CD14-positive monocyte (primary cell): ENCODE data around the gene ARHGAP30. TPM values are rescaled to one million over a fixed set of nuclear protein-coding genes. Genes with fewer than 3 reads are reported as not detected.

Experiments
- DNase-seq, 3 donors: peaks; one replicate each; pipeline ENCODE4 v3.0.0-alpha.2; 2011 to 2022
- H2AFZ ChIP-seq: 2 replicates; pipeline ENCODE4 v1.6.0; 2012; ENCODE audit warnings: mild to moderate bottlenecking, low read depth, low read length, inconsistent platforms; ENCODE audit not compliant: insufficient read depth, poor library complexity, severe bottlenecking
- H3K27ac ChIP-seq, 2 donors: 1 replicate in 1 of 2; 2 replicates in 1 of 2; pipeline ENCODE4 v1.5.1; 2012 to 2013; ENCODE audit warnings: low read length in 2 of 2, control low read depth in 1 of 2, inconsistent platforms in 1 of 2, low read depth in 1 of 2, mild to moderate bottlenecking in 1 of 2
- H3K27me3 ChIP-seq, 2 donors: one replicate each; pipeline versions ENCODE4 v1.6.0 to v1.6.1; 2011 to 2013; ENCODE audit warnings: low read length in 2 of 2; ENCODE audit not compliant: control insufficient read depth in 2 of 2, insufficient read depth in 2 of 2
- H3K36me3 ChIP-seq, 2 donors: replicated peaks in 1 of 2; 1 replicate in 1 of 2; 2 replicates in 1 of 2; pipeline versions ENCODE4 v1.5.1 to v1.6.1; 2012 to 2013; ENCODE audit warnings: low read length in 2 of 2, control low read depth in 1 of 2, inconsistent platforms in 1 of 2, mild to moderate bottlenecking in 1 of 2; ENCODE audit not compliant: insufficient read depth in 2 of 2, control insufficient read depth in 1 of 2
- H3K4me1 ChIP-seq, 2 donors: 1 replicate in 1 of 2; 2 replicates in 1 of 2; pipeline versions ENCODE4 v1.5.1 to v1.6.1; 2012 to 2013; ENCODE audit warnings: low read length in 2 of 2, control low read depth in 1 of 2, inconsistent platforms in 1 of 2, mild to moderate bottlenecking in 1 of 2, moderate library complexity in 1 of 2; ENCODE audit not compliant: insufficient read depth in 2 of 2, control insufficient read depth in 1 of 2
- H3K4me2 ChIP-seq: replicated peaks from 2 replicates; pipeline ENCODE3; 2012; ENCODE audit warnings: low read length, moderate library complexity, mild to moderate bottlenecking; ENCODE audit not compliant: poor library complexity, severe bottlenecking; ENCODE audit errors: extremely low read depth
- H3K4me3 ChIP-seq, 3 experiments: fragments of 200-600 bp in 1 of 3; sonication (generic) in 1 of 3; replicated peaks in 1 of 3; 1 replicate in 2 of 3; 2 replicates in 1 of 3; pipeline ENCODE4 v1.5.1; 2011 to 2013; ENCODE audit warnings: low read length in 3 of 3, mild to moderate bottlenecking in 3 of 3, control low read depth in 2 of 3, low read depth in 2 of 3, inconsistent platforms in 1 of 3, moderate library complexity in 1 of 3
- H3K79me2 ChIP-seq: 2 replicates; pipeline ENCODE4 v1.6.0; 2012; ENCODE audit warnings: mild to moderate bottlenecking, control low read depth, inconsistent platforms, low read length, moderate library complexity; ENCODE audit not compliant: insufficient read depth
- H3K9ac ChIP-seq: 2 replicates; pipeline ENCODE4 v1.6.0; 2017; ENCODE audit warnings: low read length, mild to moderate bottlenecking; ENCODE audit not compliant: insufficient read depth, poor library complexity, severe bottlenecking
- H3K9me3 ChIP-seq, 2 donors: replicated peaks in 1 of 2; 1 replicate in 1 of 2; 2 replicates in 1 of 2; pipeline versions ENCODE4 v1.5.1 to v1.6.1; 2012 to 2013; ENCODE audit warnings: low read length in 2 of 2, control low read depth in 1 of 2; ENCODE audit not compliant: control insufficient read depth in 1 of 2, insufficient read depth in 1 of 2
- H4K20me1 ChIP-seq: 2 replicates; pipeline ENCODE4 v1.6.0; 2012; ENCODE audit warnings: mild to moderate bottlenecking, low read length, control low read depth, moderate library complexity; ENCODE audit not compliant: insufficient read depth
- H3K27ac Mint-ChIP-seq, 7 donors: one replicate each; pipeline ENCODE4 v1.8.0; 2020; ENCODE audit warnings: mild to moderate bottlenecking in 7 of 7, mixed read lengths in 7 of 7, moderate library complexity in 6 of 7, inconsistent platforms in 2 of 7
- H3K27me3 Mint-ChIP-seq, 3 donors: one replicate each; pipeline ENCODE4 v1.8.0; 2021 to 2022; ENCODE audit warnings: low read depth in 3 of 3, mild to moderate bottlenecking in 3 of 3, mixed read lengths in 3 of 3, moderate library complexity in 3 of 3, inconsistent platforms in 1 of 3
- H3K36me3 Mint-ChIP-seq, 2 donors: one replicate each; pipeline ENCODE4 v1.8.0; 2020; ENCODE audit warnings: mixed read lengths in 2 of 2, inconsistent platforms in 1 of 2, mild to moderate bottlenecking in 1 of 2
- H3K4me1 Mint-ChIP-seq: one replicate; pipeline ENCODE4 v1.8.0; 2020; ENCODE audit warnings: mild to moderate bottlenecking, mixed read lengths
- H3K4me3 Mint-ChIP-seq, 2 donors: one replicate each; pipeline ENCODE4 v1.8.0; 2020; ENCODE audit warnings: mild to moderate bottlenecking in 2 of 2, mixed read lengths in 2 of 2, moderate library complexity in 1 of 2
- H3K9me3 Mint-ChIP-seq, 7 donors: one replicate each; pipeline ENCODE4 v1.8.0; 2020 to 2022; ENCODE audit warnings: mixed read lengths in 7 of 7, mild to moderate bottlenecking in 6 of 7, moderate library complexity in 6 of 7, inconsistent platforms in 2 of 7
- CTCF ChIP-seq: fragments of 200-600 bp; IDR thresholded peaks from one replicate; pipeline ENCODE4 v1.8.0; 2022; ENCODE audit warnings: antibody characterized with exemption, mild to moderate bottlenecking
- WGBS: methylation state at CpG from one replicate; pipeline ENCODE4 v1.1.5; 2013; ENCODE audit warnings: missing lambda C conversion rate; ENCODE audit not compliant: insufficient coverage; 5-methylcytosine and 5-hydroxymethylcytosine counted together
- intact Hi-C, 2 donors: fragments of 100-400 bp; cut with micrococcal nuclease; formaldehyde crosslinking; loops; one replicate each; pipeline versions ENCODE4 v1.15.0 to v1.15.1; 2023
- polyA plus RNA-seq, 3 donors: library from polyadenylated mRNA; depleted of rRNA in 1 of 3; unstranded in 2 of 3; stranded (reverse) in 1 of 3; fragments of 300-500 nt in 2 of 3; fragments of >200 nt in 1 of 3; fragmentation: Illumina TruSeq in 2 of 3; gene quantifications; 1 replicate in 2 of 3; 2 replicates in 1 of 3; pipeline ENCODE4 v1.2.3, GENCODE V29; 2012 to 2021

ARHGAP30 gene
- polyA plus RNA-seq, 3 donors: 101 to 140 (median 129) TPM

GRCh38 chr1:161082996-161083747, 13.5 kb upstream of the ARHGAP30 start:
- Histone ChIP-seq H3K9ac (peak overlapping the region; percentile 56), H3K36me3 (no peaks in the 10 kb centered on the region), H3K79me2 (no peaks in the 10 kb centered on the region), H2AFZ (peak overlapping the region; percentile 26), H3K4me2 (peak overlapping the region; percentile 29), H3K27me3 (no peaks in the 10 kb centered on the region), H3K27ac (peak overlapping the region; percentile 62 to 89), H3K9me3 (no peaks in the 10 kb centered on the region), H4K20me1 (no peaks in the 10 kb centered on the region), H3K4me1 (peaks cover 47 to 60% of the 10 kb centered on the region in 2 donors), H3K4me3 (peak overlapping the region in 1 of 3 experiments; percentile 7)
- H3K4me1 Mint-ChIP-seq: peaks cover 69% of the 10 kb centered on the region
- peak; percentile 98 to 99 (median 99) for DNase-seq
- peaks cover 7 to 15% of the 10 kb centered on the region in 2 donors for H3K36me3 Mint-ChIP-seq
- 36% methylated on average over 6 of the region's 8 CpGs for WGBS
- intact Hi-C loops: loop anchor here in 1 of 2 donors (1.0 to 2.0 kb wide), 2 partner anchors 11 to 14 kb away; no protein-coding TSS in a partner anchor
- no peak for TF ChIP-seq CTCF
- peaks cover 0 to 3% (median 1%) of the 10 kb centered on the region in 3 donors for H3K27me3 Mint-ChIP-seq
- H3K27ac Mint-ChIP-seq: peak overlapping the region; percentile 90 to 98 (median 96)
- H3K4me3 Mint-ChIP-seq: peak overlapping the region; percentile 35 to 41
- no peaks in the 10 kb centered on the region for H3K9me3 Mint-ChIP-seq

- Histone ChIP-seq H4K20me1 (no peaks in the 10 kb centered on the region), H3K9me3 (no peaks in the 10 kb centered on the region), H2AFZ (no peak overlapping the region), H3K4me2 (no peak overlapping the region), H3K4me3 (no peak overlapping the region), H3K36me3 (no peaks in the 10 kb centered on the region), H3K27ac (peak overlapping the region in 1 of 2 donors; percentile 89), H3K79me2 (no peaks in the 10 kb centered on the region), H3K9ac (peak overlapping the region; percentile 20), H3K27me3 (no peaks in the 10 kb centered on the region), H3K4me1 (peaks cover 43 to 55% of the 10 kb centered on the region in 2 donors)
- Mint-ChIP-seq H3K4me1 (peaks cover 62% of the 10 kb centered on the region), H3K27me3 (peaks cover 0 to 3% (median 1%) of the 10 kb centered on the region in 3 donors), H3K4me3 (peak overlapping the region in 1 of 2 donors; percentile 29), H3K9me3 (no peaks in the 10 kb centered on the region), H3K27ac (peak overlapping the region; percentile 90 to 98 (median 96)), H3K36me3 (peaks cover 7 to 14% of the 10 kb centered on the region in 2 donors)
- no peak for DNase-seq
- TF ChIP-seq CTCF: no peak
- intact Hi-C loops: loop anchor here in 1 of 2 donors (2.0 kb wide), 1 partner anchor 14 kb away; no protein-coding TSS in a partner anchor
- 100% methylated on average over 1 of the region's 2 CpGs for WGBS
Measured at GRCh38 chr1:161082483-161082882, 12.8 kb upstream of the ARHGAP30 start.
